Omental fat pad (tissue), 4 donors: Measurements from ENCODE around the gene AREG. TPM values are rescaled to one million over a fixed set of nuclear protein-coding genes. Genes with fewer than 3 reads are reported as not detected.

ENCODE experiments used
- ATAC-seq: fragments of 150-250 bp; one replicate; pipeline ENCODE4 v1.9.1; 2016; ENCODE audit warnings: mild to moderate bottlenecking, moderate library complexity; ENCODE audit not compliant: low FRiP score
- DNase-seq: peaks from one replicate; pipeline ENCODE4 v3.0.0-alpha.2; 2019; ENCODE audit warnings: low spot score
- CTCF ChIP-seq, 3 donors: fragments of 450-650 bp; IDR thresholded peaks; one replicate each; pipeline ENCODE4 v1.5.1; 2016 to 2017; ENCODE audit warnings: antibody characterized with exemption in 3 of 3, mild to moderate bottlenecking in 3 of 3, moderate library complexity in 2 of 3
- total RNA-seq, 4 donors: library from RNA; depleted of rRNA; stranded (reverse); fragments of >200 nt; gene quantifications; one replicate each; pipeline ENCODE4 v1.1.0, GENCODE V29; 2016

Gene AREG
- total RNA-seq, 4 donors from 2014 or later, result 31.2 to 202 (median 43.7) TPM

DNA sequence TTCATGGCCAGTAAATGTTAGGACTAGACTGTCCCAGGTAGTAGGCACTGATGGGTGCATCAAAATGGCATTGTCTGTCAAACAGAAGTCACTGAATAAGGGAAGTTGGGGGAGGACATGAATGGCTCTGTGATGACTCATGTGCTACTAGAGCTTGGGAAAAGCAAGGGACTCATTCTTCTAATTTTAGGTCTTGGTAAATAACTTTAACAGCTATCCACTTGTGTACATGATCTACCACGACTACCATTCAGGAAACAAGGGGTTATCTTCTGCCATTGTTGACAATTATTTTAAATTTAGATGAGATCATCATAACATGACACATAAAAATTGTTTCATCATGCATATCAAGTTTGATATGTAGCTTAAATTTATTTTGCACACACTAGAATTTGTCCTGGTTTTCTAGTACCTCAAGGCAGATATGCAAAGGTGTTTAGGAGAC lies 6.3 kb downstream of the AREG start:
- no peak for TF ChIP-seq CTCF (IDR thresholded peaks at IDR 0.05)

DNA sequence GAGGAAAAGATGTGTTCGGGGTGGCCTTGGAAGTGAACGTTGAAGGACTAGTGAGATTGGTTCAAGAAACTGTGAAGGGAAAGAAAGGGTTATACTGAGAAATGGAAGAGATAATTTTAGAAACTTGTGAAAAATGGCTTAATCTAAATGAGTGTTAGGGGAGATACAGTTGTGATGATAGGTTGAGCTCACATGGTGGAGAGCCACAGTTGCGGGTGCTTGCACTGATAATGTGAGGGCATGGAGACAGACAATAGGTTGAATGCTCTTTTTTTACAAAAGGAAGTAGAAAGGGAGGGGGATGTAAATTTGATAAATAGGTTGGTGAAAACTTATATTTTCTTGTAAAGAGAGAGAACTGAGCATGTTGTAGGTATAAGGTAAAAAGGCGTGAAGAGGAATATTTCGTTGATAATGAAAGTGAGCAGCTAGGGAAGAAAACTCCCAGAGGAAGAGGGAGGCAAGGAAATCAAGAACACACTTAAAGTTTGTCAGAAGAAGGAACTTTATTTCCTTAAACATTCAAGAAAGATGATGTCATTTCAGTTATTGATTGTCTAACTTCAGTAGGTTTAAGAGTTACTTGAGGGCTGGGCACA lies 8.2 kb downstream of the AREG start:
- no peak for TF ChIP-seq CTCF (IDR thresholded peaks at IDR 0.05)
- DNase-seq (no peak), ATAC-seq (no peak)

More for the DNA sequence above, 6.3 kb downstream of the AREG start:
- ATAC-seq, result peak; percentile 39
- DNase-seq, result no peak

- no peak for ATAC-seq
- no peak for TF ChIP-seq CTCF (IDR thresholded peaks at IDR 0.05)
- DNase-seq, result no peak
These were observed 9.2 kb downstream of the AREG start for GRCh38 chr4:74453829-74454742.

- DNase-seq (no peak), ATAC-seq (no peak)
These were observed 10.6 kb downstream of the AREG start for GRCh38 chr4:74455361-74456055.

GRCh38 chr4:74456056-74456744 lies 11.3 kb downstream of the AREG start:
- no peak for DNase-seq
- ATAC-seq, result no peak

More at GRCh38 chr4:74455361-74456055, 10.6 kb downstream of the AREG start:
- TF ChIP-seq CTCF (IDR thresholded peaks at IDR 0.05), result no peak

More at GRCh38 chr4:74456056-74456744, 11.3 kb downstream of the AREG start:
- TF ChIP-seq CTCF (IDR thresholded peaks at IDR 0.05), result no peak
